NCI-H345 (cell line): ENCODE results near the gene IZUMO4.

Experiments used
- DNase-seq: peaks from one replicate; lab custom pipeline; 2025; lab: John Stamatoyannopoulos, UW

IZUMO4 gene

GRCh38 chr19:2148482-2149135, 51.9 kb downstream of the IZUMO4 start:
- DNase-seq, result no peak
